Stimulated activated CD8-positive, alpha-beta memory T cell treated with anti-CD3 and anti-CD28 coated beads, Interleukin-12 subunit alpha, Interleukin-12 subunit beta, amount 100 ng/mL, for 4 hours (primary cell): Measurements from ENCODE around the gene CSNK1D.
"Not testable (repeated sequence)": the region's sequence is repeated elsewhere in the genome, so short reads cannot be mapped to it uniquely, and the experiment has no call there.

ENCODE experiments used
- DNase-seq: peaks from one replicate; pipeline ENCODE4 v3.0.0-alpha.2; 2020; ENCODE audit warnings: low read depth

The CSNK1D gene

GRCh38 chr17:82215095-82215971 lies 58.2 kb downstream of the CSNK1D start:
- DNase-seq: no peak

GRCh38 chr17:82214012-82214628 lies 59.4 kb downstream of the CSNK1D start:
- DNase-seq: no peak

GRCh38 chr17:82213251-82214011 lies 60.1 kb downstream of the CSNK1D start:
- DNase-seq: peak; percentile 79

GRCh38 chr17:82212331-82213250 lies 60.9 kb downstream of the CSNK1D start, which contains the start of gene CCDC57:
Gene CCDC57, minus strand, starts transcription at chr17:82212842. Its CDS starts 10,898 bp downstream, at chr17:82201944.
- peak; percentile 66 for DNase-seq

GRCh38 chr17:82210655-82211054 lies 62.8 kb downstream of the CSNK1D start:
- not testable (repeated sequence) for DNase-seq

- DNase-seq: peak; percentile 56
Measured at GRCh38 chr17:82205720-82206508, 67.6 kb downstream of the CSNK1D start.

GRCh38 chr17:82204831-82205719 lies 68.4 kb downstream of the CSNK1D start:
- no peak for DNase-seq

GRCh38 chr17:82203920-82204319 lies 69.6 kb downstream of the CSNK1D start:
- DNase-seq: no peak

- no peak for DNase-seq
Measured at GRCh38 chr17:82202981-82203380, 70.5 kb downstream of the CSNK1D start.

GRCh38 chr17:82201498-82201910 lies 72.0 kb downstream of the CSNK1D start:
- no peak for DNase-seq

- peak; percentile 31 for DNase-seq
Measured at GRCh38 chr17:82200743-82201497, 72.6 kb downstream of the CSNK1D start.

GRCh38 chr17:82200135-82200534 lies 73.4 kb downstream of the CSNK1D start:
- no peak for DNase-seq

GRCh38 chr17:82199496-82199895 lies 74.0 kb downstream of the CSNK1D start:
- no peak for DNase-seq

- DNase-seq: no peak
Measured at GRCh38 chr17:82198092-82198491, 75.4 kb downstream of the CSNK1D start.

- no peak for DNase-seq
Measured at GRCh38 chr17:82195675-82196672, 77.5 kb downstream of the CSNK1D start.

GRCh38 chr17:82194765-82195164 lies 78.7 kb downstream of the CSNK1D start:
- DNase-seq: no peak

- DNase-seq: no peak
Measured at GRCh38 chr17:82193520-82194220, 79.8 kb downstream of the CSNK1D start.
